ENCODE measurements around the gene YIPF2.
A peak's percentile ranks its signal among the peaks of the same experiment; 100 is the strongest.
"Not testable (repeated sequence)": the region's sequence is repeated elsewhere in the genome, so short reads cannot be mapped to it uniquely, and the experiment has no call there.

YIPF2 gene

GRCh38 chr19:10908380-10908960 is 20.0 kb downstream of the YIPF2 start:
- DNase-seq: no peak

- DNase-seq: no peak
Observed at GRCh38 chr19:10907925-10908324, 20.5 kb downstream of the YIPF2 start.

- DNase-seq: no peak
Observed at GRCh38 chr19:10899151-10899653, 29.2 kb downstream of the YIPF2 start.

DNA sequence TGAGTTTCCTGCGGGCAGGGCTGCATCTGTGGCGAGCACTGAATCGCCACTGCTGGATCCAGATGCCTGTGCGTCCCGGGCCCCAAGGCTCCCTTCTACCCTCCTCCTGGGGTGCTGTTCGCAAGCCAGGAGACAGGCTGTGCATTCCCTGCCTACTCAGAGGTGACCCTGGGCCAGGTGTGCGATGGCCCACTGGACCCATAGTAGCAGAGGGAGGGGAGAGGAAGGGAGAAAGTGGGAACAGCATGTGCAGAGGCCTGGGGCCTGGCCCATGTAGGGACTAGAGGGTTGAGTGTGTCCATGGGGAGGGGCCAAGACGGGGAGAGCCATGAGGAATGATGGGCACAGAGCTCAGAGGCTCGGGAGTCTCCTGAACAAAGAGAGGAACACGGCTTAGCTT is 29.8 kb downstream of the YIPF2 start:
- DNase-seq: no peak

DNA sequence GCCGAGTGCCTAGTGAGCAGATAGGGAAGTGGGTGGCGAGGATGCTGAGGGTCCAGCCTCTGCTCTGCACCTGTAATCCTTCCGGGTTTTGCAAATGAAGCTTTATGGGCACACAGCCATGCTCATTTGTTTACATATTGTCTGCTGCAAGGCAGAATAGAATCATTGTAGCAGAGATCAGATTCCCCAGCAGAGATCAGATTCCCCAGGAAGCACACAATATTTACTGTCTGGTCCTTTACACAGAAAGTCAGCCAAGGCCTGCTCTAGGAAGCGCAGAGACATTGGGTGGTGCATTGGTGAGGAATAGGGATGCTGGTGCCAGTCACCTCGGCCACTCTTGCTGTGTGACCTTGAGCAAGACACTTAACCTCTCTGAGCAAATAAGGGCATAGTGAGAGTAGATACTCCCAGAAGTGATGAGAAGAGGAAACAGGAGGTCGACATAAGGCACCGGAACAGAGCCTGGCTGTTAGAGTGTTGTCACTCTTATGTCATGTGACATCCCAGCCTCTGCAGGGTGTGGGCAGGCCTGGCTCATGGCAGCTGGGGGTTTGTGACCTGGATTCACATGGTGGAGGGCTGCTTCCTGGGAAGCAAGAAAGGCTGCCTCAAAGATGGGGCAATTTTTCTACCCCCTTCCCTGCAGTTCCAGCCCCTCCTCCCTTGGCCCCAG is 31.4 kb downstream of the YIPF2 start:
- no peak for DNase-seq

- no peak for DNase-seq
Observed at GRCh38 chr19:10895920-10896319, 32.5 kb downstream of the YIPF2 start.

- DNase-seq: no peak
Observed at GRCh38 chr19:10895363-10895762, 33.1 kb downstream of the YIPF2 start.

GRCh38 chr19:10894911-10895213 is 33.6 kb downstream of the YIPF2 start:
- no peak for DNase-seq

- peak; percentile 64 for DNase-seq
Observed at GRCh38 chr19:10892256-10892655, 36.2 kb downstream of the YIPF2 start.

DNA sequence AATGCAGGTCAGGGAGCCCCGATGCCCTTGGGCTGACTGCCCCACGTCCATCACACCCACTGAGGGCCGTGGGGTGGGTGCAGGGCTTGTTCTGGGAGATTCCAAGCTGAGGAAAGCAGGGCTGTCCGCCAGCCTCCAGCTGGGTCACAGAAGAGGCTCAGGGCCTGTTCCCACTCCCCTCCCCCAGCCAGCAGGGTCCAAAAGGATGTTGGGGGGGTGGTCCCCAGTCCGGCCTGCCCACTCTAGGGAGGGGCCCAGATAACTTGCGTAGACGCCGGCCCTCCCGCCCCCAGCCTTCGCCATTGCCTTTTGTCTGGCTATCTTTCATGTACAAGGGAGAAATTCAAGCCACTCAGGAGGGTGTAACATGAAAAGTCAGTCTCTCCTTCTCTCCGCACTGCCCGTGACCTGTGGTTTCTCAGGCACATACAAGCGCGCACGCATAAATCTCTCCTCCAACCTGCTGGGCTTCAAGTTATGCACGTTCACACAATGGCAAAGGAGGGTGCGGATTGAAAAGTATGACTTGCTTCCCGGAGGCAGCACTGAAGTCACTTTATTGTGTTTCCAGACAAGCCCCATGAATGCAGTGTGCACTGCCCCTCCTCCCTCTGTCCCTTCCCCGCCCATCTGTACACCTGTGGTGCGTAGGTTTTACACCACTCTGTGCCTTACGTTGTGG is 36.9 kb downstream of the YIPF2 start:
- peak; percentile 80 for DNase-seq

GRCh38 chr19:10889880-10890279 is 38.6 kb downstream of the YIPF2 start:
- DNase-seq: no peak

DNA sequence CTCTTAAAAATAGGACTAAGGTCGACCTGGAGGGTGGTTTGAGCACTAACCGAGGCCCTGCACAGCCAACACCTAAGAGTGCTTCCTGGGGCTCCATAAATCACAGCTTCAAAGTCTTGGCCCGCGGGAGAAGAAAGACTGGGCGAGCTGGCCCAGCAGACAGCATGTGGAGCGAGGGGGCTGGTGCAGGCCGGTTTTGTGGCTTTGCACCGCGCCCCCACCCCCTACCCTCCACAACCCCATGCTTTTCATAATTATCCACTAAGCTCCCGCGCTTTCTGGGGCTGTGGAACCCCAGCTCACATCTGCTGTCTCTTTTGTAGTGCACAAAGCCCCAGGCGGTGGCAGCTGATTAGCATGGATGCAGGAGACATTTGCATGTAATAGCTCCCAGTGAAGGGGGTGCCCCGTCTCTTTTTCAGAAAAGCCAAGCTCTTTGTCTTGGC is 40.0 kb downstream of the YIPF2 start:
- DNase-seq: no peak

DNA sequence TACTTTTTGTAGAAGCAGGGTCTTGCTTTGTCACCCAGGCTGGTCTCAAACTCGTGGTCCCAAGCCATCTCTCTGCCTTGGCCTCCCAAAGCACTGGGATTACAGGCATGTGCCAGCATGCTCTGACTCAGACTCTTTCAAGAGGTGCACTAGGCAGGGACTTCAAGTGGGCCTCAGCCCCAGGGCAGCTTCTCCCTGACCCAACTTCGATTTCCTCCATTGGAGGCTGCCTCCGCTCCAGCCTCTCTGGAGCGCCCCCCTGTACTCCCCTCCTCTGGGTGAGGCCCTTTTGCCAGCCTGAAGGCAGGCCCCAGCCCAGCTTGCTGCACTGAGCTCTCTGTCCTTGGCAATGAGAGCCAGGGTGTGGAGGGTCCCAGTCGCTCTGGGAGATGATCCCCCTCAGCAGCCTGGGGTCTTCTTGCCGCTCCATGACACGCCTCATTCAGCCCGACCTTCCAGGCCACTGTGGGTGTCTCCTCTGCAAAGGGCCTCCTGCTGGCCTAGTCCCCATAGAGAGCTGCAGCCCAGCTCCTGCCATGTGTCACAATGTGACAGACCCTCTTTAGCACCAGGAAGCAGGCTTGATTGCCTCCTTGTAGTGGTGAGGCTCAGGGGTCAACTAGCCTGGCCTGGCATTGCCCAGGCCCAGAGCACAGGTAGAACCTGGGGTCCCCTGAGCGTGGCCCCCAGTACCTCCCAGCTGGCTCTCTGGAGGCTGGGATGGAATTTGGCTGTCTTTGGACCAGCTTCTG is 40.6 kb downstream of the YIPF2 start:
- DNase-seq: no peak

DNA sequence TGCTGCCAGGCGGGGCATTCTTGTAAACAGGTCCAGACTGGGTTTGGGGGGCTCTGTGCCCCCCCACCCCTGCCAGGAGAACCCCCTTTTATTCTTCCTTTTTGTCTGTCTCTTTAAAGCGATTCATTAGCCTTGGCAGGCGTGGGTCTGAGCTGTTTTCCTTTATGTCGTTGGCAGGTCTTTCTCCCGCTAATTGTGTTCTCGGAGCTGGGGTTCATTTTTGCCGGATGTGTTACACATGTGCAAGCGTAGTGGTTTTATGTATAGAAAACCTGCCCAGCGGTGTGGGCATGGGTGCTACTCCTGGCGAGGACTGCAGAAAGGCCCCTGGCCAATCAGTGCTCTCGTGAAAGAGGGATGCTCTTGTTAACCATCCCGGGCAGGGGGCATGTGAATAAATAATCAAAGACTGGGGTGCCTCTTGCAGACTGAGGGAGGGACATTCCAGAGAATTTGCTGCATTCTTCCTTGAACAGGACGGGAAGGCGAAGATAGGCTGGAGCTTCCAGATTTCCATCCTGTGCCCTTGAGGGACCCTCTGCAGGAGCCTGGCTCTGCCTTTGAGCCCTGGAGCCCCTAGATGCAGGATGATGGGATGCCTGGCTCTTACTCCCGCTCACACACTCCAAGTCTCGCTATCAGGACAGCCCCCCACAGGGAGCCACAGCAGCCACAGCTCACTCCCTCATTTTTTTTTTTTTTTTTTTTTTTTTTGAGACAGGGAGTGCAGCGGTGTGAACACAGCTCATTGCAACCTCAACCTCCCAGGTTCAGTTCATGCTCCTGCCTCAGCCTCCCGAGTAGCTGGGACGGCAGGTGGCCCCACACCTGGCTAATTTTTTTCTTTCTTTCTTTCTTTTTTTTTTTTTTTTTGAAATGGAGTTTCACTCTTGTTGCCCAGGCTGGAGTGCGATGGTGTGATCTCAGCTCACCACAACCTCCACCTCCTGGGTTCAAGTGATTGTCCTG is 43.0 kb downstream of the YIPF2 start:
- DNase-seq: no peak

GRCh38 chr19:10884274-10884673 is 44.2 kb downstream of the YIPF2 start:
- peak; percentile 24 for DNase-seq

- no peak for DNase-seq
Observed at GRCh38 chr19:10882108-10882457, 46.4 kb downstream of the YIPF2 start.

DNA sequence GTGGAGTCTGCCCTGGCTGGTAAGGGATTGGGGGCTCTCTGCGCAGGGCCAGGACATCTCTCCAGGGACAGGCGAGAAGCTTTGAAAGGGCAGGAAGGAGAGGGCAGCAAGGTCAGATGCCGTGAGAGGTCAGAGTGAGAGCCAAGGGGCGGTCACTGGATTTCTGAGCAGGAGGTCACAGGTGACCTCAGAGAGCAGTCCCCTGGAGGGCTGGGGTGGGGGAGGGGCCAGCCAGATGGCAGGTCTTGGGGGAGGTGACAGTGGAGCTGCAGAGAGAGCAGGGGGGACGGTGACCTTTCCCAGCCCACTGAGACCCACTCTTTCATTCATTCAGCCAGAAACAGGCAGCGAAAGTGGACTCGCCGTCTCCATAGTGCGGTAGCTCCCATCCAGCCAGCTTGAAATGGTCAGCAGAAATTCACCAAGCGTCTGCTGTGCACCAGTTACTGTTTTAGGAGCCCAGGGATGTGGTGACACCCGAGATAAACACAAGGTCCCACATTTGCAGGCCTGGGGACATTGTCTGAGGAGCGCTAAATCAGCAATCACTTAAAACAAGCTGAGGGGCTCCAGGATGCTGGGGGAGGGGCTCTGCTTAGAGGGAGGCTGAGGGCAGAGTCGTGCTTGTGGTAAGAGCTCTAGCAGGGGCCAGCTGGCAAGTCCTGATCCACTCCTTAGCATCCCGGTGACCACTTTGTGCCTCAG is 46.9 kb downstream of the YIPF2 start:
- DNase-seq: peak; percentile 6

- DNase-seq: no peak
Observed at GRCh38 chr19:10878253-10878652, 50.2 kb downstream of the YIPF2 start.

- not testable (repeated sequence) for DNase-seq
Observed at GRCh38 chr19:10877608-10878007, 50.8 kb downstream of the YIPF2 start.

- no peak for DNase-seq
Observed at GRCh38 chr19:10876459-10877240, 51.8 kb downstream of the YIPF2 start.

- DNase-seq: no peak
Observed at GRCh38 chr19:10874024-10874423, 54.4 kb downstream of the YIPF2 start.
